Effector memory CD8-positive, alpha-beta T cell (primary cell): Measurements from ENCODE around the gene SHISAL1.
"Not testable (repeated sequence)": the region's sequence is repeated elsewhere in the genome, so short reads cannot be mapped to it uniquely, and the experiment has no call there.

Experiments
- ATAC-seq: fragments of 150-1000 bp; cut with Tn5 transposase; replicated peaks from 2 replicates; pipeline ENCODE4 v1.10.0; 2021; ENCODE audit warnings: mild to moderate bottlenecking, moderate library complexity
- DNase-seq, 3 experiments: peaks; one replicate each; pipeline ENCODE4 v3.0.0; 2021
- H3K27ac Mint-ChIP-seq, 2 donors: one replicate each; pipeline ENCODE4 v1.8.0; 2022; ENCODE audit warnings: mild to moderate bottlenecking in 2 of 2, mixed read lengths in 2 of 2, moderate library complexity in 2 of 2
- H3K27me3 Mint-ChIP-seq, 2 donors: one replicate each; pipeline ENCODE4 v1.8.0; 2022; ENCODE audit warnings: mixed read lengths in 2 of 2
- H3K36me3 Mint-ChIP-seq: one replicate; pipeline ENCODE4 v1.8.0; 2022; ENCODE audit warnings: mild to moderate bottlenecking, moderate library complexity, mixed read lengths; ENCODE audit not compliant: insufficient read depth
- H3K4me1 Mint-ChIP-seq, 2 donors: one replicate each; pipeline ENCODE4 v1.8.0; 2022; ENCODE audit warnings: low read depth in 2 of 2, mixed read lengths in 2 of 2
- H3K4me3 Mint-ChIP-seq, 2 donors: one replicate each; pipeline ENCODE4 v1.8.0; 2022; ENCODE audit warnings: mild to moderate bottlenecking in 2 of 2, mixed read lengths in 2 of 2, moderate library complexity in 2 of 2
- H3K9me3 Mint-ChIP-seq, 2 donors: one replicate each; pipeline ENCODE4 v1.8.0; 2022; ENCODE audit warnings: mixed read lengths in 2 of 2

The SHISAL1 gene

GRCh38 chr22:44329179-44329796 is 16.5 kb upstream of the SHISAL1 start:
- Mint-ChIP-seq H3K27me3 (peaks cover 54% of the 10 kb centered on the region in 2 donors), H3K27ac (no peak overlapping the region), H3K4me1 (peaks cover 15 to 20% of the 10 kb centered on the region in 2 donors), H3K9me3 (no peaks in the 10 kb centered on the region), H3K36me3 (no peaks in the 10 kb centered on the region), H3K4me3 (peak overlapping the region; percentile 1 to 2)
- ATAC-seq = no peak
- DNase-seq = no peak

GRCh38 chr22:44328762-44329161 is 16.0 kb upstream of the SHISAL1 start:
- Mint-ChIP-seq H3K9me3 (peaks cover 0 to 1% of the 10 kb centered on the region in 2 donors), H3K4me1 (peaks cover 15 to 21% of the 10 kb centered on the region in 2 donors), H3K36me3 (no peaks in the 10 kb centered on the region), H3K4me3 (peak overlapping the region; percentile 1 to 2), H3K27ac (no peak overlapping the region), H3K27me3 (peaks cover 55 to 60% of the 10 kb centered on the region in 2 donors)
- ATAC-seq (no peak), DNase-seq (no peak)

DNA sequence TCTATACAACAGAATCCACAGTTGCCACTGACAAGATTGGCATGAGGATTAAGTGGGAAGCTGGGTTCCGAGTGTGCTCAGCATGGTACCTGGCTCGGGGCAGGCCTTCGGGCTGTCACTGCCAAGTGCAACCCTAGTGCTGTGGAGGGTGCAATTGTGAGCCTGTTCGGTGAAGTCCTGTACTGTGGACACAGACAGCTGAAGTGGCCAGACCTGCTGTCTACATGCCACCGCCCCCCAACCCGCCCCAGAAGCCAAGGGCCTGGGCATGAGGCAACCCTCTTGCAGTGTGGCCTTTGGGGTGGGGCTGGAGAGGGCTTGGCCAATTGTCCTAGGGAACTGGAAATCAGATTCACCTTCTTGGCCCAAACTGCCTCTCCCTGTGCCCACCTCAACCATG is 15.6 kb upstream of the SHISAL1 start:
- ATAC-seq (no peak), DNase-seq (no peak)
- Mint-ChIP-seq H3K4me1 (peaks cover 15 to 21% of the 10 kb centered on the region in 2 donors), H3K36me3 (no peaks in the 10 kb centered on the region), H3K4me3 (no peak overlapping the region), H3K27ac (no peak overlapping the region), H3K27me3 (peaks cover 59 to 64% of the 10 kb centered on the region in 2 donors), H3K9me3 (peaks cover 0 to 6% of the 10 kb centered on the region in 2 donors)

GRCh38 chr22:44326491-44326885 is 13.7 kb upstream of the SHISAL1 start:
- ATAC-seq (no peak), DNase-seq (no peak)
- H3K36me3 Mint-ChIP-seq = peaks cover 2% of the 10 kb centered on the region
- peak overlapping the region; percentile 5 to 63 for H3K27ac Mint-ChIP-seq
- H3K4me1 Mint-ChIP-seq = peaks cover 10 to 19% of the 10 kb centered on the region in 2 donors
- H3K27me3 Mint-ChIP-seq = peaks cover 58 to 75% of the 10 kb centered on the region in 2 donors
- peaks cover 0 to 8% of the 10 kb centered on the region in 2 donors for H3K9me3 Mint-ChIP-seq
- H3K4me3 Mint-ChIP-seq = peak overlapping the region; percentile 69 to 75

GRCh38 chr22:44325718-44326490 is 13.2 kb upstream of the SHISAL1 start:
- peak overlapping the region; percentile 69 to 75 for H3K4me3 Mint-ChIP-seq
- peaks cover 0 to 8% of the 10 kb centered on the region in 2 donors for H3K9me3 Mint-ChIP-seq
- peaks cover 2% of the 10 kb centered on the region for H3K36me3 Mint-ChIP-seq
- peaks cover 10 to 19% of the 10 kb centered on the region in 2 donors for H3K4me1 Mint-ChIP-seq
- H3K27me3 Mint-ChIP-seq = peaks cover 58 to 75% of the 10 kb centered on the region in 2 donors
- peak overlapping the region; percentile 5 to 63 for H3K27ac Mint-ChIP-seq
- ATAC-seq (no peak), DNase-seq (no peak)

- peaks cover 43 to 62% of the 10 kb centered on the region in 2 donors for H3K27me3 Mint-ChIP-seq
- H3K4me3 Mint-ChIP-seq, H3K4me1 Mint-ChIP-seq, H3K36me3 Mint-ChIP-seq, DNase-seq, ATAC-seq, H3K27ac Mint-ChIP-seq, H3K9me3 Mint-ChIP-seq: not testable (repeated sequence)
Observed at GRCh38 chr22:44323140-44323790, 10.5 kb upstream of the SHISAL1 start.

- Mint-ChIP-seq H3K27me3 (peaks cover 16 to 32% of the 10 kb centered on the region in 2 donors), H3K4me1 (peaks cover 4 to 5% of the 10 kb centered on the region in 2 donors), H3K27ac (peak overlapping the region in 1 of 2 donors; percentile 31), H3K36me3 (peaks cover 2% of the 10 kb centered on the region), H3K9me3 (peaks cover 0 to 8% of the 10 kb centered on the region in 2 donors), H3K4me3 (no peak overlapping the region)
- ATAC-seq (no peak), DNase-seq (no peak)
Observed at GRCh38 chr22:44319685-44320084, 6.9 kb upstream of the SHISAL1 start.

DNA sequence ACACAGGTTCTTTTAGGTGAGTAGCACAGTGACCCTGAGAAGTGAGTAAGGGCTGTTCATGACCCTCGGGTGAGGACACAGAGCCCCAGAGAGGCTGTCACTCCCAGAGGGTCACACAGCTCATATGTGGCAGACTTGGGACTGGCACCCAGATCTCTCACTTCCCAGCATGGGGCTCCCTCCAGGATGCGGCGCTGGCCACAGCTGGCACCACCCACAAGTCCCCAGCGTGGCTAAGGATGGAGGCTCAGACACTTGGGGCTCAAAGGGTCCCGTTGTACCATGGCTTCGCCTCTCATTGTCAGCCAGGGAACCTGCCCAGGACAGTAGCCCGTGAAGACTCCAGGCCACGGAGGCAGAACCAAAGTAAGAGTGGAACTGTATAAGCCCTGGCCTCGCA is 6.0 kb upstream of the SHISAL1 start:
- no peak for DNase-seq
- peaks cover 0 to 6% of the 10 kb centered on the region in 2 donors for H3K9me3 Mint-ChIP-seq
- ATAC-seq = no peak
- H3K27me3 Mint-ChIP-seq = peaks cover 15 to 23% of the 10 kb centered on the region in 2 donors
- H3K27ac Mint-ChIP-seq = no peak overlapping the region
- H3K36me3 Mint-ChIP-seq = peaks cover 2% of the 10 kb centered on the region
- H3K4me1 Mint-ChIP-seq = peaks cover 9 to 10% of the 10 kb centered on the region in 2 donors
- no peak overlapping the region for H3K4me3 Mint-ChIP-seq

DNA sequence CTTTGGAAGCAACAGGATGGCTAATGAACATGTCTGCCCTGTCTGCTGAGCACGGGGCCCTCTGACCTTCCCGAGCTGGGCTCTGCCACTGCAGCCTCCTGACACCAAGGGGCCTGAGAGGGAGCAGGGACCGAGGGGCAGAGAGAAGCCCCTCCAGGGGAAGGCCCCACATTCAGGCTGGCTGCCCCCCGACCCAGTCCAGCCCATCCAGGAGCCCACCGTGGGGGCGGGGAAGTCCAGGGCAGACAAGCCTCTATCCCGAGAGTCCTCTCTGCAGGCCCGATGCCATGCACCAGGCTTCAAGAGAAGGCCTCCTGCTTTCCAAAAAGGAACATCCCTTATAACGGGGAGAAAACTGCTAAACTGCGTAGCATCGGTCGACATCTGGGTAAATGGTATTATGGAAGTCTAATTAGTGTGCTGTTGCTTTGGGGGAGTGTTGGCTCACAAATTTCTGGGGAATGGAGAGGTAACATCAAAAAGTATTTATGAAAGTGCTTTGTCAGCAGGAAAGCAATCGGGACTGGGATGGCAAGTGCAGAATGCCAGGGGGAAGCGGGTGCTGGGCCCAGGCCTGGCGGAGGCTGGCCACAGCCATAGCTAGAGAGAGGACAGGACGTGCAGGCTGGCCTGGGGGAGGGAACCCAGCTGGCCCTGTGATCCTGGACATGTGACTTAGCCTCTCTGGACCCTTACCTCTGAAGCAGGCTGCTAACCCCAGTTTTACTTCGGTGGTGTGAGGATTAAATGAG is 5.3 kb upstream of the SHISAL1 start:
- peaks cover 9 to 11% of the 10 kb centered on the region in 2 donors for H3K4me1 Mint-ChIP-seq
- no peak overlapping the region for H3K27ac Mint-ChIP-seq
- no peak for DNase-seq
- peaks cover 2% of the 10 kb centered on the region for H3K36me3 Mint-ChIP-seq
- no peaks in the 10 kb centered on the region for H3K9me3 Mint-ChIP-seq
- no peak for ATAC-seq
- H3K4me3 Mint-ChIP-seq = no peak overlapping the region
- H3K27me3 Mint-ChIP-seq = peaks cover 8 to 16% of the 10 kb centered on the region in 2 donors

GRCh38 chr22:44317123-44317444 is 4.3 kb upstream of the SHISAL1 start:
- Mint-ChIP-seq H3K9me3 (no peaks in the 10 kb centered on the region), H3K4me1 (peaks cover 9 to 11% of the 10 kb centered on the region in 2 donors), H3K27me3 (peaks cover 0 to 6% of the 10 kb centered on the region in 2 donors), H3K4me3 (no peak overlapping the region), H3K36me3 (no peaks in the 10 kb centered on the region), H3K27ac (no peak overlapping the region)
- ATAC-seq (no peak), DNase-seq (no peak)

- Mint-ChIP-seq H3K4me1 (peaks cover 9 to 11% of the 10 kb centered on the region in 2 donors), H3K27me3 (peaks cover 0 to under 1% of the 10 kb centered on the region in 2 donors), H3K9me3 (no peaks in the 10 kb centered on the region), H3K4me3 (no peak overlapping the region), H3K36me3 (no peaks in the 10 kb centered on the region), H3K27ac (no peak overlapping the region)
- no peak for ATAC-seq
- no peak for DNase-seq
Observed at GRCh38 chr22:44316393-44317122, 3.8 kb upstream of the SHISAL1 start.

- ATAC-seq (peak; percentile 52), DNase-seq (no peak)
- H3K27me3 Mint-ChIP-seq = no peaks in the 10 kb centered on the region
- no peaks in the 10 kb centered on the region for H3K36me3 Mint-ChIP-seq
- peaks cover 9 to 11% of the 10 kb centered on the region in 2 donors for H3K4me1 Mint-ChIP-seq
- H3K9me3 Mint-ChIP-seq = no peaks in the 10 kb centered on the region
- peak overlapping the region; percentile 17 to 55 for H3K27ac Mint-ChIP-seq
- H3K4me3 Mint-ChIP-seq = peak overlapping the region; percentile 45 to 63
Observed at GRCh38 chr22:44314425-44315067, 1.8 kb upstream of the SHISAL1 start.
